HL-60 (cell line): ENCODE measurements around the gene NCK2.

Experiments
- CTCF ChIP-seq: IDR thresholded peaks from one replicate; pipeline ENCODE4 v1.5.1; 2011; ENCODE audit warnings: low read length, control low read depth, inconsistent platforms; ENCODE audit not compliant: insufficient read depth
- GABPA ChIP-seq: IDR thresholded peaks from 2 replicates; pipeline ENCODE4 v1.6.1; 2012; ENCODE audit warnings: low read depth
- POLR2AphosphoS5 ChIP-seq: IDR thresholded peaks from 2 replicates; pipeline ENCODE4 v1.6.1; 2012; ENCODE audit warnings: low read depth
- REST ChIP-seq: IDR thresholded peaks from 2 replicates; pipeline ENCODE4 v1.6.1; 2012; ENCODE audit warnings: low read depth; ENCODE audit not compliant: insufficient replicate concordance
- SPI1 ChIP-seq: IDR thresholded peaks from 2 replicates; pipeline ENCODE4 v1.6.1; 2012; ENCODE audit warnings: low read depth, mild to moderate bottlenecking, borderline replicate concordance

GRCh38 chr2:105911425-105911824, 166.7 kb downstream of the NCK2 start:
- TF ChIP-seq CTCF (no peak), POLR2AphosphoS5 (no peak), GABPA (no peak), REST (no peak), SPI1 (no peak)
